Measurements from ENCODE around the gene PPM1L.

PPM1L gene

GRCh38 chr3:160763073-160763472, 7.0 kb downstream of the PPM1L start:
- no peak for DNase-seq (ENCODE audit: low spot score)

DNA sequence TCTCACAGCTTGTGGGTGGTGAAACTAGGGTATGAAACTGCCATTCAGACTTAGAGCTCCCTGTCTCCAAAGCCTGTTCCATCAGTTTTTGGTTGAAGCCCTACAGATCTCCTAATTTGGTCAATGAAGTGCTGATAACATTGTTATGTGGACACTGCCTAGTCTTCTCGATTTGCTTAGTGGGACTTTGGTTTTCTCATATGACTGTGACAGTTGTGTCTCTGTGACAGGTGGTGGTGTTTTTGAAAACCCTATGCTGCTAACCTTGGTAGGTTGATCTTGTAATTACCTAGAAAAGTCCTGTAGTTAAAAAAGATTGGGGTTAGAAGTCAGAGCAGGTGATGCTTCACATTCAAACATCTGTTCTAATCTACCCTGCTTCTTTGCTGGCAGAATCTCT, 9.2 kb downstream of the PPM1L start:
- no peak for FAIRE-seq

More at GRCh38 chr3:160763073-160763472, 7.0 kb downstream of the PPM1L start:
- no peak for FAIRE-seq

DNA sequence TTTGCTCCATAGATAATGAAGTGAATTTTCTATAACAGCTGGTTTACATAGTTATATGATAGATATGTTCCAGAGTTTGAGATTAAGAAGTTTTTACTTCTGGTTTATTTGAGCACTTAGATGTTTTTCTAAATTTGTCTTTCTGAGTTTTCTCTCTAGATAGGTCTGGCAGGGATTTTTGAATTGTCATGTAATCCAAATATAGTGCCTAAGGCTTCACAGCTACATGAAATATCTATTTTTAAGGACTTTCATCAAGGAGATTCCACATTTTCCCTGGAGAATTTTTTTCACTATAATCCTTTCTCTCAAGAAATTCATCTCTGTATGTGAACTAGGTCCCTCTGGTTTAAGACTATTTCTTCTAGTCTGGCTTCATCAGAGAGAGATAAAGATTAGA, 12.0 kb downstream of the PPM1L start:
- DNase-seq (ENCODE audit: low spot score) (no peak), FAIRE-seq (no peak)

More for the DNA sequence above, 9.2 kb downstream of the PPM1L start:
- no peak for DNase-seq (ENCODE audit: low spot score)

- FAIRE-seq (no peak), DNase-seq (ENCODE audit: low spot score) (no peak)
Measured at GRCh38 chr3:160768918-160769317, 12.9 kb downstream of the PPM1L start.

- DNase-seq (ENCODE audit: low spot score) (no peak), FAIRE-seq (no peak)
Measured at GRCh38 chr3:160771811-160772459, 15.9 kb downstream of the PPM1L start.

DNA sequence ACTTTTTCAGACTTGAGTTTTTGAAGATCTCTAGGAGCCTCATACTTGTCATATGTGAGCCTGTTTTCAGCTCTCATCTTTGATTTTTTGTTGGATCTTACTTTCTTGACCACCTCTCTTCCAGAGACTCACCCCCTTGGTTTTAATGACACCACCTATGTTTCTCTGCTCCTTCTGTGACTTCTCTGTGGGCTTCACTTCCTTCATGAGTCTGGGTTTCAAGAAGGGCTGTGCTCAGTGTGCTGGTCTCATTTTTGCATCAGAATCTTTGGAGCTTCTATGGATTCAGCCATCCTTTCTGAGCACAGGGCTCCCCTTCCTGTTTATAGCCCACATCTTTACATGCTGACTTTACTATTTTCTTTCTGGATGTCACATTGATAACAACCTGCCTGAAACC, 17.7 kb downstream of the PPM1L start:
- FAIRE-seq (no peak), DNase-seq (ENCODE audit: low spot score) (no peak)

DNA sequence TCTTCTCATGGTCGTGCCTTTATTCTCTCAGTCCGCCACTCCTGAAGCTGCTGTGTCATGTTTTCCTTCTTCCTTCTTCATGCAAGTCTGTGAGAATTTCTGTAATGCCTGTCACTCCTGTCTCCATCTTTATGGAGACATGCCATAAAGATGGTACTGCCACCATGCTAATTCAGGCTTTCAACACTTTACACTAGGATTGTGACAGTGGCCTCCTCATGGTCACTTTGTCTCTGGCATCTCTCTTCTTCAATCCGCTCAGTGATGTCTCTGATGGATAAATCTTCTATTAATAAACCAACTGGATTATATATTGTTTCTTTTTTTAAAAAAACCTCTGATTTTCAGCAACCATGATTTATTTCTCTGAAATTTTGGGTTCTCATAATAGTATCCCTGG, 18.1 kb downstream of the PPM1L start:
- FAIRE-seq (no peak), DNase-seq (ENCODE audit: low spot score) (no peak)

DNA sequence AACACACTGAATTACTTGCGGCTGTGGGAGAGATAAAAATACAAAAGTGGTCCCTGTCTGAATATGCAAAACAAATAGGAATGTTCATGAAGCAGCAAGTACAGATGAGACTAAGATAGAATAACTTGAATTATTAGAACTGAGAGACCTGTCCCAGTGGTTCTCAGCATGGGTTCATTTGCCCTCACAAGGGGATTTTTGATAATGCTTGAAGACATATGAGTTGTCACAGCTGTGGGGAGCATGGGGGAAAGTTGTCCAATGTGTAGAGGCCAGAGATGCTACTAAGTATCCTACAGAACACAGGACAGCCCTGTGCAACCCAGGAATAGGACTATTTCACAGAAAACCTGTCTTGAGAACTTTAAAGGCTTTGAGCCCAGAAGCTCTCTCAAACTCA, 22.4 kb downstream of the PPM1L start:
- no peak for FAIRE-seq
- DNase-seq (ENCODE audit: low spot score), result no peak

DNA sequence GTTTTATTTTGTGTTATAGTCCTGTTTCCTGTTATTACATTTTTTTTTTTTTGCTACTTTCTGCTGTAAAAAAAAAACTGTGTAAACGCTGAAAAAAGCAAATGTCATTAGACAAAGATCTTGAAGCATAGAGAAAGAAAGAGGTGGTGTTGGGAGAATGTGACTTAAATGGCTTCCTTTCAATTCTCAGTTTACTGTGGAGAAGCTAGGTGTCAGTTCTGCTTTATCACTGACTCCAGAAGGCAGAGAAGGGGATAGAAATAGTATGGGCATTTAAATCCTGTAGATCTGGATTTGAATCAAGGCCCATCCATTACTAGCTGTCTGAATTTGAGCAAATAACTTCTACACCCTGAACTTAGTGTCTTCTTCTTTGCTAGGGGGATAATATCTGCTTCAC, 23.0 kb downstream of the PPM1L start:
- no peak for FAIRE-seq
- DNase-seq (ENCODE audit: low spot score), result no peak

DNA sequence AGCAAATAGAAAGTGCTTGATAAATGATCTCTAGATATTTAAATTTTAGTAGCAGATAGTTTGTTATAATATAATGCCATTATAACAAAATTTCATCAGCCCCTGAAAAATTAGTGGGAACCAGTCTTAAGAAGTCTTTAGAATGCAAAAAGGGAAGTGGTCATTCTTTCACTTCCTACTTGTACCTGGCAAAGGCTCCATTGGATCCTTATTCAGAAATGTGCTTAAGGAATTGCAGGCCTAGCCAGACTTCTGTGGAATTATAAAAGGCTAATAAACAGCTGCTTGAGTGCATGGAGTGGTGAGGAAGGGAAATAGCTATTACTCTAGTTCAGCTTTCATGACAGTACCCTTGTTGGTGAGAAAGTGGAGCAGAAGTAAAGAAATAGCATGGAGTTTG, 24.2 kb downstream of the PPM1L start:
- FAIRE-seq (no peak), DNase-seq (ENCODE audit: low spot score) (no peak)

DNA sequence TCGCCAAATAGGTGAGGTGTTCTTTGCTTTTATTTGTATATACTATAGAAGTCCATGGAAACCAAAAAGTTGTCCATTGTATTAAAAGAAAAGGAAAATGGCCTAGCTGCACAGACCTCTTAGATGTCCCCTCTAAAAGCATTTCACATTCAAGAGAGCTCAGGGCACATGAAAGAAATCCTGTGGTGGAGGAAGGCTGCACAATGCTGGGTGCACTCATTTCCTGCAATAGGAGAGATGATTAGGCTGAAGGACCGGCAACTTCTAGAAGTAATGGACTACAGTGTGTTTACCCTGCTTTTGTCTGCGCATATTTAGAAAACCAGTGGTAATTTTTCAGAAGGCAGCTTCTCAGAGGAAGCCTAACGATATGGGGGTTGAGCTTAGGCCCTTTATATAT, 25.4 kb downstream of the PPM1L start:
- no peak for DNase-seq (ENCODE audit: low spot score)
- no peak for FAIRE-seq

DNA sequence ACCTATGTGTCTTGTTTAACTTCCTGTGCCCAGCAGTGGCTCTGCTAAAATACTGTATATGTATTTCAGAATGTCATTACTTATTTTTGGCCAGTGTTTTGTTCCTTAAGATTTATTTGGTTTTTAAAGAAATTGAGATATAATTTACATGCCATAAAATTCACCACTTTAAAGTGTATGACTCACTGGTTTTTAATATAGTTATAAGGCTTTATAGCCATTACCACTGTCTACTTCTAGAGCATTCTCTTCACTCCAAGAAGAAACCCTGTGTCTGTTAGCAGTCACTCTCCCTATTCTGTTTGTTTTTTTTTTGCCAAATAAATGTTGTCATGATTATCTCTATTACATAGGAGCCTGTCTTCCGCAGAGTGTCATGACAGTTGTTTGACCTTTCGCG, 25.8 kb downstream of the PPM1L start:
- DNase-seq (ENCODE audit: low spot score) (no peak), FAIRE-seq (no peak)

GRCh38 chr3:160784853-160785252, 28.8 kb downstream of the PPM1L start:
- FAIRE-seq, result no peak

DNA sequence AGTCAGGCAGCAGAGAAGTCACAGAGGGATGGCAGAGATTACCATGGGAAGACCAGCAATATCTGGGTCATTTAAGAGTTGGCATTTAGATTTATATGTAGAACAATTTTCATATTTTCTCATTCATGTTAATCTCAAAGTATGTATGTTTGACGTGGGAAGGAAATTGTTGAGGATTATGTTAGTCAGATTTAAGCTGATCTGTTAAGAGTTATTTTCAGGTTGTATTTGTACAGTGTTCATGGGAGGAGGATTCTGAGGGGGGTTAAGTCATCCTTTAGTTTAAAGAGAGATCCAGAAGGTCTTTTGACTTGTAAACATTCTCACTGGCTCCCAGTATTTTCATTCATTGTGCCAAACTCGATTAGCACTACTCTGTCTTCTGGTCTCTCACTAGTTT, 34.7 kb downstream of the PPM1L start:
- FAIRE-seq (no peak), DNase-seq (ENCODE audit: low spot score) (no peak)

More at GRCh38 chr3:160784853-160785252, 28.8 kb downstream of the PPM1L start:
- no peak for DNase-seq (ENCODE audit: low spot score)

DNA sequence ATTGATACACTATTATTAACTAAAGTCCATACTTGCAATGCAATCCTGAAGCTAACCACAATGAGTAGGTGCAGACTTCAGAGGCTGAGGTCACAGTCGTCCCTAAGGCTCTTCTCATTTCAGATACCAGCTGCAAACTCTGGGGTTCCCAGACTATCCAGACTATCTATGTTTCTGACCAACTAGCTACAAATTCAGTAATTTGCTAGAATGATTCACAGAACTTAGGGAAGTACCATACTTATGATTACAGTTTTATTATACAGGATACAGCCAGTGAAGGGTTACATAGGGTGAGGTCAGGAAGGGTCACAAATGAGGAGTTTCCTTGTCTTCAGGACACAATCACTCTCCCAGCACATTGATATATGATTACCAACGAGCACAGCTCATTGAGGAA, 36.5 kb downstream of the PPM1L start:
- DNase-seq (ENCODE audit: low spot score), result no peak
- FAIRE-seq, result no peak

- FAIRE-seq (no peak), DNase-seq (ENCODE audit: low spot score) (no peak)
Measured at GRCh38 chr3:160793722-160794252, 37.8 kb downstream of the PPM1L start.

- DNase-seq (ENCODE audit: low spot score) (no peak), FAIRE-seq (no peak)
Measured at GRCh38 chr3:160796089-160796812, 40.2 kb downstream of the PPM1L start.

GRCh38 chr3:160796813-160797164, 40.8 kb downstream of the PPM1L start:
- no peak for DNase-seq (ENCODE audit: low spot score)
- FAIRE-seq, result no peak

- DNase-seq (ENCODE audit: low spot score) (no peak), FAIRE-seq (no peak)
Measured at GRCh38 chr3:160797356-160797755, 41.3 kb downstream of the PPM1L start.

DNA sequence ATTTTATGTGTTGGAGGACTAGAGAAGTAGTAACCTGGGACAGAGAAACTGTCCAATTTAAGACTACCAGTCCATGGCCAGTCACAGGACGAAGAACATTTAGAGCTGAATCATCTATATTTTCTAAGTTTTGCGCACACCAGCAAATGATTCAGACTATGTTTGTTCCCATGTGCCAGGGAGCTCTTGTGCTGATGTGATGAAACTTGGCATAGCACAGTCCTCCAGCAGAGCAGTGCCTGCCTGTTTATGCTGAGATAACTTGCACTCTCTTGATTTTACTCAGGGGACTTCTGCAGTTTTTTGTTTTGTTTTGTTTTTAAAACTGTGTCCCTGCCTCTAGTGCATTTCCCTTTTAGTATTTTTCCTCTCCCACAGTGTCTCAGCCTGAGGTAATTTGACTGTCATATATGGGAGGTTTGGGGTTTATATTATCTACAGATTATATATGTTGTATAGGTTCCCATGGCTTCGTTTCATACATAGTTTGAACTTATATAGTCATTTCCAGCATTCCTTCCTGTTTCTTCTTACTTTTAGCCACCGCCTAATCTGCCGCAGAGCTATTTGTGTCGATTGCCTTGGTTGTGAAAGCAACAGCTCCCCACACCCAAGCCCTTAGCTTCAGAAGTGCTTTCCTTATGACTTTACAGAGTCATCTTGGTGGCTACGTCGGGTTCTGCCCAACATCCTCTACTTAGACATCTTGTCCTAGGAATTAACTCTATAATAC, 45.5 kb downstream of the PPM1L start:
- FAIRE-seq (peak; percentile 63), DNase-seq (ENCODE audit: low spot score) (peak; percentile 25)

DNA sequence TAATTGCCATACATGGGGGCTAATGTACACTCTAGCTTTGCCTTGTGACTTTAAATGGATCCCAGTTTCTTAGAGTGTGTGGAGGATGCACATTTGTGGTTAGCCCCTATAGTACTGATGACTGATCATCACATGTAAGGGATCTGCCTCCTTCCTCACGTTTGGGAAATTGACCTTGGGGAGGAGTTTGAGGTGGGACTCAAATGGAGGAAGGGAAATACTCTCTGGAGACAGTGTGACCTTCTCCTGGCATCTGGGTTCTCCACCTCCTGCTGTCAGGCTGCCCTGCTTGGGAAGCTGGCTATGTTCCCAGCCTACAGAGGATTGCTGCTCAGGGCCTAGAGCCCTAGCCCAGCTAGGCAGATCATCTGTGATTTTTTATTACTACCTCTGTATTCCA, 48.7 kb downstream of the PPM1L start:
- peak; percentile 26 for DNase-seq (ENCODE audit: low spot score)

DNA sequence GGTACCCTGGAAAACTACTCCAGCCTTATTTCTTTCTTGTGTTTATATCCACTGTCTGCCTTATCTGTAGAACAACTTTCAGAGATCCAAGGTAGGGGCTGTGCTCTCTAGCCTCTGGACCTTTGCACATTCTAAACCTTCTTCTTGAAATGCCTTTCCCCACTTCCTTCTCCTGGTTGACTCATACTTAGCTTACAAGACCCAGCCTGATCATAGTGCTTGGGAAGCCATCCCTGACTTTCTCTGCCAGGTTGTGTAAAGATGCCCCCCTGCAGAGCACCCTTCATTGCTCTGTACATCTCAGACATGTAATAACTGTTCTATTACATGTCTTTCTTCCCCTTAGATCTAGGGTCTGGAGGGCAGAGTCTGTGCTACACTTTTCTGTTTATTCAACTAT, 50.1 kb downstream of the PPM1L start:
- no peak for DNase-seq (ENCODE audit: low spot score)

More for the DNA sequence above, 48.7 kb downstream of the PPM1L start:
- FAIRE-seq, result peak; percentile 78

More for the DNA sequence above, 50.1 kb downstream of the PPM1L start:
- no peak for FAIRE-seq
